ENCODE results near the gene ATP11C. TPM values are rescaled to one million over a fixed set of nuclear protein-coding genes. Genes with fewer than 3 reads are reported as not detected.

ATP11C gene
- polyA plus RNA-seq, 2 of the 4 experiments (the other 2 are of a cell fraction) = 16.4 to 34.3 TPM

DNA sequence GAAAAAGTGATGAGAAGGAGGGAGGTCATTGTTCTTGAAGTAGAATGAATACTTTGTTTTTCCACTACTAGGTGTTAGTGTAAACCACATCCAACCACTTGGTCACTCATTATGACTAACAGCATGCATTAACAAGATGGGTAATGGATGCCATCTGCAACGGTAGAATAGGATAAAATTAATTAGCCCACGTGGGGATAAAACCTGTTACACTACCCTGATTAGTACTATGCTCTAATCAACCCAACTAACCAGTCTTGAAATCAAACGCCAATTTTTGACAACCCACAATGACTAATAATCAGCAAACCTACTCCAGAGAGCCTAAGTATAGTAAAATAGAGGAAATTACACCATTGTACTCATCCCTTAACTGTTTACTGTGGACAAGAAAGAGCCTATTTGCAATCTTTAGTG, 131.4 kb downstream of the ATP11C start:
- no peak overlapping the region for H3K27ac ChIP-seq
- H3K4me3 ChIP-seq = no peak overlapping the region
- ChIA-PET CTCF (no interaction called here), POLR2A (no interaction called here)
- no peak for TF ChIP-seq HEYL (CRISPR knock-in tag; IDR thresholded peaks at IDR 0.05)
- TF ChIP-seq FOSB (CRISPR knock-in tag; IDR thresholded peaks at IDR 0.05) = no peak
- TF ChIP-seq TFCP2L1 (CRISPR knock-in tag; IDR thresholded peaks at IDR 0.05) = no peak
- no peak for TF ChIP-seq PHF8 (IDR thresholded peaks at IDR 0.05; ENCODE audit: borderline replicate concordance, low read depth)
- TF ChIP-seq CBX8 (IDR thresholded peaks at IDR 0.05) = no peak
- no peak for TF ChIP-seq RNF2 (IDR thresholded peaks at IDR 0.05; ENCODE audit: borderline replicate concordance, low read depth)
- TF ChIP-seq ESRRA (IDR thresholded peaks at IDR 0.05; ENCODE audit: borderline replicate concordance, low read length) = no peak
- TF ChIP-seq, protein P1, sequence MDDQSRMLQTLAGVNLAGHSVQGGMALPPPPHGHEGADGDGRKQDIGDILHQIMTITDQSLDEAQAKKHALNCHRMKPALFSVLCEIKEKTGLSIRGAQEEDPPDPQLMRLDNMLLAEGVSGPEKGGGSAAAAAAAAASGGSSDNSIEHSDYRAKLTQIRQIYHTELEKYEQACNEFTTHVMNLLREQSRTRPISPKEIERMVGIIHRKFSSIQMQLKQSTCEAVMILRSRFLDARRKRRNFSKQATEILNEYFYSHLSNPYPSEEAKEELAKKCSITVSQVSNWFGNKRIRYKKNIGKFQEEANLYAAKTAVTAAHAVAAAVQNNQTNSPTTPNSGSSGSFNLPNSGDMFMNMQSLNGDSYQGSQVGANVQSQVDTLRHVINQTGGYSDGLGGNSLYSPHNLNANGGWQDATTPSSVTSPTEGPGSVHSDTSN (IDR thresholded peaks at IDR 0.05) = no peak
- TF ChIP-seq GATA3 (IDR thresholded peaks at IDR 0.05; ENCODE audit: borderline replicate concordance) = no peak
- no peak for TF ChIP-seq NPAS2 (CRISPR knock-in tag; IDR thresholded peaks at IDR 0.05; ENCODE audit: borderline replicate concordance)
- no peaks in the 10 kb centered on the region for H3K9me3 ChIP-seq
- DNase-seq (ENCODE audit: low read depth in 1 of 2, low spot score in 1 of 2) (no peak), FAIRE-seq (no peak), ATAC-seq (no peak)
- WGBS (ENCODE audit: missing lambda C conversion rate) = 79% methylated on average over 3 of the region's 3 CpGs
- H3K4me1 ChIP-seq = 0 out of 3 replicates have a peak, but pooled peaks cover 4% of the 10 kb centered on the region
- H3K4me2 ChIP-seq = no peak overlapping the region

DNA sequence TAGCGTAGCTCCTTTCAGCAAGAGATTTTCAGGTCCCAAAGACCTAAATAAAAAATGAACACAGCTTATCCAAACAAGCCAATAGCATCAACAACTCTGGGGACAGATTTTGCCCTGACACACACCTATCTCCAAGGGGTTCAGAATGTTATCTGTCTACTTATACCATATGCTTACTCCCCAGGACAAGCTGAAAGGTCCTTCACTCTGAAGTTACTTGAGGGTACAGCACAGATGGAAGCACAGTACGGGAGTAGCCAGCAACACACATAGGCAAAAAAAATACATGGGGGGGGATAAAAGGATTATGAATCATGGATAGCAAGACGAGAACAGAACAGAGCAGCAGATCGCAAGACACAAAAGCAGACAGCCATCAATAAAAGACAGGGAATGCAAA, 134.2 kb downstream of the ATP11C start:
- Histone ChIP-seq H3K4me1 (0 out of 3 replicates have a peak, but pooled peaks cover 4% of the 10 kb centered on the region), H3K4me2 (no peak overlapping the region), H3K9me3 (no peaks in the 10 kb centered on the region), H3K4me3 (no peak overlapping the region), H3K27ac (no peak overlapping the region)
- POLR2A ChIA-PET = no interaction called here
- CTCF ChIA-PET = no interaction called here
- TF ChIP-seq, protein P2, sequence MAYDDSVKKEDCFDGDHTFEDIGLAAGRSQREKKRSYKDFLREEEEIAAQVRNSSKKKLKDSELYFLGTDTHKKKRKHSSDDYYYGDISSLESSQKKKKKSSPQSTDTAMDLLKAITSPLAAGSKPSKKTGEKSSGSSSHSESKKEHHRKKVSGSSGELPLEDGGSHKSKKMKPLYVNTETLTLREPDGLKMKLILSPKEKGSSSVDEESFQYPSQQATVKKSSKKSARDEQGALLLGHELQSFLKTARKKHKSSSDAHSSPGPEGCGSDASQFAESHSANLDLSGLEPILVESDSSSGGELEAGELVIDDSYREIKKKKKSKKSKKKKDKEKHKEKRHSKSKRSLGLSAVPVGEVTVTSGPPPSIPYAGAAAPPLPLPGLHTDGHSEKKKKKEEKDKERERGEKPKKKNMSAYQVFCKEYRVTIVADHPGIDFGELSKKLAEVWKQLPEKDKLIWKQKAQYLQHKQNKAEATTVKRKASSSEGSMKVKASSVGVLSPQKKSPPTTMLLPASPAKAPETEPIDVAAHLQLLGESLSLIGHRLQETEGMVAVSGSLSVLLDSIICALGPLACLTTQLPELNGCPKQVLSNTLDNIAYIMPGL (CRISPR knock-in tag; IDR thresholded peaks at IDR 0.05; ENCODE audit: borderline replicate concordance) = no peak
- TF ChIP-seq FOSB (CRISPR knock-in tag; IDR thresholded peaks at IDR 0.05) (no peak), ZSCAN20 (CRISPR knock-in tag; IDR thresholded peaks at IDR 0.05) (no peak), NR3C1 (IDR thresholded peaks at IDR 0.05) (no peak), BHLHE40 (IDR thresholded peaks at IDR 0.05; ENCODE audit: low read depth, low read length) (no peak), KDM1A (IDR thresholded peaks at IDR 0.05; ENCODE audit: low read depth) (no peak), ZFP36 (IDR thresholded peaks at IDR 0.05; ENCODE audit: borderline replicate concordance, partially characterized antibody) (no peak), NFE2L2 (conservative IDR thresholded peaks at IDR 0.05; ENCODE audit: low read length) (no peak), TP53 (CRISPR knock-in tag; IDR thresholded peaks at IDR 0.05) (no peak), PHF8 (IDR thresholded peaks at IDR 0.05; ENCODE audit: borderline replicate concordance, low read depth) (no peak), CEBPB (IDR thresholded peaks at IDR 0.05) (no peak), CBX2 (IDR thresholded peaks at IDR 0.05; ENCODE audit: borderline replicate concordance, low read depth) (no peak), MAFK (IDR thresholded peaks at IDR 0.05; ENCODE audit: partially characterized antibody) (no peak), ZNF302 (CRISPR knock-in tag; IDR thresholded peaks at IDR 0.05) (no peak)
- TF ChIP-seq, protein P3, sequence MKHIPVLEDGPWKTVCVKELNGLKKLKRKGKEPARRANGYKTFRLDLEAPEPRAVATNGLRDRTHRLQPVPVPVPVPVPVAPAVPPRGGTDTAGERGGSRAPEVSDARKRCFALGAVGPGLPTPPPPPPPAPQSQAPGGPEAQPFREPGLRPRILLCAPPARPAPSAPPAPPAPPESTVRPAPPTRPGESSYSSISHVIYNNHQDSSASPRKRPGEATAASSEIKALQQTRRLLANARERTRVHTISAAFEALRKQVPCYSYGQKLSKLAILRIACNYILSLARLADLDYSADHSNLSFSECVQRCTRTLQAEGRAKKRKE (CRISPR knock-in tag; IDR thresholded peaks at IDR 0.05; ENCODE audit: low read depth) = no peak
- TF ChIP-seq, protein P4, sequence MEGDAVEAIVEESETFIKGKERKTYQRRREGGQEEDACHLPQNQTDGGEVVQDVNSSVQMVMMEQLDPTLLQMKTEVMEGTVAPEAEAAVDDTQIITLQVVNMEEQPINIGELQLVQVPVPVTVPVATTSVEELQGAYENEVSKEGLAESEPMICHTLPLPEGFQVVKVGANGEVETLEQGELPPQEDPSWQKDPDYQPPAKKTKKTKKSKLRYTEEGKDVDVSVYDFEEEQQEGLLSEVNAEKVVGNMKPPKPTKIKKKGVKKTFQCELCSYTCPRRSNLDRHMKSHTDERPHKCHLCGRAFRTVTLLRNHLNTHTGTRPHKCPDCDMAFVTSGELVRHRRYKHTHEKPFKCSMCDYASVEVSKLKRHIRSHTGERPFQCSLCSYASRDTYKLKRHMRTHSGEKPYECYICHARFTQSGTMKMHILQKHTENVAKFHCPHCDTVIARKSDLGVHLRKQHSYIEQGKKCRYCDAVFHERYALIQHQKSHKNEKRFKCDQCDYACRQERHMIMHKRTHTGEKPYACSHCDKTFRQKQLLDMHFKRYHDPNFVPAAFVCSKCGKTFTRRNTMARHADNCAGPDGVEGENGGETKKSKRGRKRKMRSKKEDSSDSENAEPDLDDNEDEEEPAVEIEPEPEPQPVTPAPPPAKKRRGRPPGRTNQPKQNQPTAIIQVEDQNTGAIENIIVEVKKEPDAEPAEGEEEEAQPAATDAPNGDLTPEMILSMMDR (IDR thresholded peaks at IDR 0.05) = no peak
- TF ChIP-seq, protein P5, sequence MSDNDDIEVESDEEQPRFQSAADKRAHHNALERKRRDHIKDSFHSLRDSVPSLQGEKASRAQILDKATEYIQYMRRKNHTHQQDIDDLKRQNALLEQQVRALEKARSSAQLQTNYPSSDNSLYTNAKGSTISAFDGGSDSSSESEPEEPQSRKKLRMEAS (IDR thresholded peaks at IDR 0.05) = no peak
- TF ChIP-seq, protein P6, sequence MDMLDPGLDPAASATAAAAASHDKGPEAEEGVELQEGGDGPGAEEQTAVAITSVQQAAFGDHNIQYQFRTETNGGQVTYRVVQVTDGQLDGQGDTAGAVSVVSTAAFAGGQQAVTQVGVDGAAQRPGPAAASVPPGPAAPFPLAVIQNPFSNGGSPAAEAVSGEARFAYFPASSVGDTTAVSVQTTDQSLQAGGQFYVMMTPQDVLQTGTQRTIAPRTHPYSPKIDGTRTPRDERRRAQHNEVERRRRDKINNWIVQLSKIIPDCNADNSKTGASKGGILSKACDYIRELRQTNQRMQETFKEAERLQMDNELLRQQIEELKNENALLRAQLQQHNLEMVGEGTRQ (IDR thresholded peaks at IDR 0.05) = no peak
- TF ChIP-seq, protein P7, sequence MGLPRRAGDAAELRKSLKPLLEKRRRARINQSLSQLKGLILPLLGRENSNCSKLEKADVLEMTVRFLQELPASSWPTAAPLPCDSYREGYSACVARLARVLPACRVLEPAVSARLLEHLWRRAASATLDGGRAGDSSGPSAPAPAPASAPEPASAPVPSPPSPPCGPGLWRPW (IDR thresholded peaks at IDR 0.05) = no peak
- WGBS (ENCODE audit: missing lambda C conversion rate) = 85% methylated on average over 4 of the region's 4 CpGs
- DNase-seq (ENCODE audit: low read depth in 1 of 2, low spot score in 1 of 2) = no peak
- no peak for ATAC-seq
- no peak for FAIRE-seq
